Pancreas (tissue), 10 donors: ENCODE data around the gene MAGEB4. TPM values are rescaled to one million over a fixed set of nuclear protein-coding genes. Genes with fewer than 3 reads are reported as not detected.

ENCODE experiments used
- ATAC-seq, 4 donors: fragments of 200-7000 bp; cut with Tn5 transposase; one replicate each; pipeline versions ENCODE4 v1.8.0 to v1.9.1; 2020; ENCODE audit warnings: mild to moderate bottlenecking in 4 of 4, moderate library complexity in 4 of 4
- DNase-seq, 6 donors: peaks; one replicate each; pipeline ENCODE4 v3.0.0-alpha.2; 2020
- FAIRE-seq: peaks from 2 replicates; lab custom pipeline; 2012; peaks lifted over from hg19 to GRCh38; lab: Jason Lieb, UNC
- H3K27ac ChIP-seq, 4 donors: fragments of 200-600 bp; sonication (generic); 1 replicate in 3 of 4; 2 replicates in 1 of 4; pipeline versions ENCODE4 v1.5.0 to v1.8.0; 2020
- H3K27me3 ChIP-seq, 4 donors: fragments of 200-600 bp; one replicate each; pipeline ENCODE4 v1.8.0; 2021
- H3K36me3 ChIP-seq, 3 donors: fragments of 200-600 bp; sonication (generic) in 1 of 3; one replicate each; pipeline versions ENCODE4 v1.5.0 to v1.8.0; 2020 to 2021
- H3K4me1 ChIP-seq, 3 donors: fragments of 200-600 bp; one replicate each; pipeline ENCODE4 v1.8.0; 2021
- H3K4me3 ChIP-seq, 4 donors: fragments of 200-600 bp; sonication (generic) in 2 of 4; one replicate each; pipeline versions ENCODE4 v1.5.0 to v1.8.0; 2020 to 2021
- H3K9me3 ChIP-seq, 4 donors: fragments of 200-600 bp; one replicate each; pipeline ENCODE4 v1.8.0; 2021
- WGBS, 2 donors: extraction: QIAGEN DNeasy Blood & Tissue Kit; methylation state at CpG; one replicate each; pipeline ENCODE4 v1.1.7; 2013; 5-methylcytosine and 5-hydroxymethylcytosine counted together
- intact Hi-C, 3 donors: fragments of 100-400 bp; cut with DNase I; formaldehyde crosslinking; loops; one replicate each; pipeline versions ENCODE4 v1.11.1 to v1.14.2; 2022
- polyA plus RNA-seq, 2 donors: library from polyadenylated mRNA; stranded (reverse); fragments of 200-250 nt; gene quantifications; one replicate each; pipeline ENCODE4 v1.2.3, GENCODE V29; 2013
- total RNA-seq, 6 donors: library from RNA; stranded (reverse); fragmentation: NEBNext Ultra II Directional in 4 of 6; extraction: Animal tissue kit (Norgen Biotek cat#: 25700) in 4 of 6; gene quantifications; one replicate each; pipeline versions ENCODE4 v1.2.1 to v1.2.4, GENCODE V29; 2021 to 2023
- TF ChIP-seq, protein P1 (sequence below), 4 donors: fragments of 200-600 bp; sonication (generic) in 3 of 4; IDR thresholded peaks; one replicate each; pipeline versions ENCODE4 v1.5.0 to v1.8.0; 2021; ENCODE audit warnings: antibody characterized with exemption in 4 of 4
- donor health status: healthy with polysubstance abuse.
- donor health status: DM: no; HTN: no; CAD: no; lungs with moderate emphysema.
- donor health status: DM: no; HTN: no; CAD: no.
- donor health status: control.
- donor health status: control.
- donor health status: Bipolar disorder and iron deficiency.
- donor health status: DM: yes; HTN: yes; CAD: no.
- donor health status: DM: no; HTN: no; CAD: no.
- donor health status: DM: no; HTN: no; CAD: no.
- donor health status: DM: yes; HTN: yes; CAD: no.

Gene MAGEB4
- total and polyA plus RNA-seq, 8 donors, result not detected

GRCh38 chrX:30278365-30278764 lies 36.6 kb downstream of the MAGEB4 start:
- no peak for DNase-seq
- H3K4me3 ChIP-seq, result no peak overlapping the region
- no peak overlapping the region for H3K27ac ChIP-seq
- TF ChIP-seq, protein P1, sequence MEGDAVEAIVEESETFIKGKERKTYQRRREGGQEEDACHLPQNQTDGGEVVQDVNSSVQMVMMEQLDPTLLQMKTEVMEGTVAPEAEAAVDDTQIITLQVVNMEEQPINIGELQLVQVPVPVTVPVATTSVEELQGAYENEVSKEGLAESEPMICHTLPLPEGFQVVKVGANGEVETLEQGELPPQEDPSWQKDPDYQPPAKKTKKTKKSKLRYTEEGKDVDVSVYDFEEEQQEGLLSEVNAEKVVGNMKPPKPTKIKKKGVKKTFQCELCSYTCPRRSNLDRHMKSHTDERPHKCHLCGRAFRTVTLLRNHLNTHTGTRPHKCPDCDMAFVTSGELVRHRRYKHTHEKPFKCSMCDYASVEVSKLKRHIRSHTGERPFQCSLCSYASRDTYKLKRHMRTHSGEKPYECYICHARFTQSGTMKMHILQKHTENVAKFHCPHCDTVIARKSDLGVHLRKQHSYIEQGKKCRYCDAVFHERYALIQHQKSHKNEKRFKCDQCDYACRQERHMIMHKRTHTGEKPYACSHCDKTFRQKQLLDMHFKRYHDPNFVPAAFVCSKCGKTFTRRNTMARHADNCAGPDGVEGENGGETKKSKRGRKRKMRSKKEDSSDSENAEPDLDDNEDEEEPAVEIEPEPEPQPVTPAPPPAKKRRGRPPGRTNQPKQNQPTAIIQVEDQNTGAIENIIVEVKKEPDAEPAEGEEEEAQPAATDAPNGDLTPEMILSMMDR (IDR thresholded peaks at IDR 0.05), result no peak
- no peaks in the 10 kb centered on the region for H3K9me3 ChIP-seq
- FAIRE-seq, result no peak
- no peaks in the 10 kb centered on the region for H3K36me3 ChIP-seq
- H3K27me3 ChIP-seq, result peaks cover 0 to 9% (median 0%) of the 10 kb centered on the region in 4 donors
- ATAC-seq, result no peak
- intact Hi-C loops, result loop anchor here in 1 of 3 donors (10.0 kb wide), 1 partner anchor 226 kb away; no protein-coding TSS in a partner anchor
- WGBS, 2 donors, result 88 to 96% methylated on average over 1 of the region's 1 CpG
- H3K4me1 ChIP-seq, result no peaks in the 10 kb centered on the region

GRCh38 chrX:30280428-30280827 lies 38.6 kb downstream of the MAGEB4 start:
- H3K27ac ChIP-seq, result no peak overlapping the region
- no peak overlapping the region for H3K4me3 ChIP-seq
- FAIRE-seq (no peak), DNase-seq (no peak), ATAC-seq (no peak)
- intact Hi-C loops, result no loop called here
- TF ChIP-seq, protein P1 (IDR thresholded peaks at IDR 0.05), result no peak
- WGBS, 2 donors, result 93 to 96% methylated on average over 1 of the region's 1 CpG
- H3K27me3 ChIP-seq, result peaks cover 0 to 7% (median 3%) of the 10 kb centered on the region in 4 donors
- no peaks in the 10 kb centered on the region for H3K36me3 ChIP-seq
- no peaks in the 10 kb centered on the region for H3K9me3 ChIP-seq
- H3K4me1 ChIP-seq, result no peaks in the 10 kb centered on the region

DNA sequence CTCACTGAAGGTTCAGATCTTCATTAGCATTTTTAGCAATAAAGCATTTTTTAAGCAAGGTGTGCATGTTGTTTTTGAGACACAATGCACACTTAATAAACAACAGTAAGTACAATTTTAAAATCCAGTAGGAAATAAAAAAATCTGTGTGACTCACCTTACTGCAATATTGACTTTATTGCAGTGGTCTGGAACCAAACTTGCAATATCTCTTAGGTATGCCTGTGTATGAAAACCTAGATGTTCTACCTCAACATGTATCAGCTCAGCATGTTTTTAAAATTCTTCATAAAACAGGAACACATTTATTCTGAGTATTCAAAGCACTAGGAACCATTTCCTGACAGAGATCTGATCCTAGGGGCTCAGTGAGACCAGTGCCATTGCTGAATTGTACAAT lies 40.7 kb downstream of the MAGEB4 start:
- no peak for DNase-seq
- Histone ChIP-seq H3K4me1 (no peaks in the 10 kb centered on the region), H3K4me3 (no peak overlapping the region), H3K27ac (no peak overlapping the region), H3K9me3 (no peaks in the 10 kb centered on the region), H3K27me3 (peaks cover 0 to 16% (median 3%) of the 10 kb centered on the region in 4 donors), H3K36me3 (no peaks in the 10 kb centered on the region)
- no peak for FAIRE-seq
- TF ChIP-seq, protein P1 (IDR thresholded peaks at IDR 0.05), result no peak
- no peak for ATAC-seq
- intact Hi-C loops, result no loop called here

DNA sequence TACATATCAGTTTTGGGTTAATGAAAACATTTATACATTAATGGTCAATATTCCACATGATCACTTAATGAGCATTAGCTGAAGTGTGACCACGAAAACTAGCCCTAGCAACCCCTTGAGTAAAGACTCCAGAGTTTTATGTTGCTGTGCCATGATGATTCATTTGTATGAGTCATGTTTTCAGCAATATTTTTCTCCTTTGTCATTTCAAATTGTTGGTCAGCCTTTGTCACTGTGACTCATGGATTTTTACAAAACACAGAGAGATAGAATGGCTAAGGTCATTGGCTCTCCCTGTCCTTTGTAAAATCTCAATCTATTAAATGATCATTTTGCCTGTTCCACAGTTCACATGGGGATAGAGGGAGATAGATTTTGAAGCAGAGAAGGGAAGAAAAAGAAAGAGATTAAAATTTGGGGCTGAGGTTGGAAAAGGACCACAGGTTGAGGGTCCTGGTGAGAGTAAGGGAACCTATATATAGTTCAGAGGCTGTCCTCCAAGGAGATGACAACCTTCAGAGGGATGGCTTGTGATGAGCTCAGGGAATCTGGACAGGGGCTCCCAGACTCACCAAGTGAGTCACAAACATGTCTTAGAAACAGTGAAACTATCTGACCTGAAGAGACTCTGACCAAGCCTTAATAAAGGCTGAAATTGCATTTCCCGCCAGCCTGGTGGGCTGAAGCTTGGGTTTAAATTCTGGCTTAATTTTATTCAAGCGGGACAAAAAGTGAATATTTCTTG lies 41.8 kb downstream of the MAGEB4 start:
- DNase-seq, result no peak
- FAIRE-seq, result peak; percentile 41
- peaks cover 0 to 24% (median 3%) of the 10 kb centered on the region in 4 donors for H3K27me3 ChIP-seq
- H3K4me3 ChIP-seq, result no peak overlapping the region
- TF ChIP-seq, protein P1 (IDR thresholded peaks at IDR 0.05), result no peak
- no peaks in the 10 kb centered on the region for H3K9me3 ChIP-seq
- 62 to 71% methylated on average over 3 of the region's 3 CpGs for WGBS, 2 donors
- no peaks in the 10 kb centered on the region for H3K36me3 ChIP-seq
- no peak overlapping the region for H3K27ac ChIP-seq
- ATAC-seq, result peak in 3 of 4 donors; percentile 53 to 83 (median 65)
- H3K4me1 ChIP-seq, result no peaks in the 10 kb centered on the region
- intact Hi-C loops, result no loop called here

Other genes with a start within 250 kb of the MAGEB4 start
- gene MAGEB2, start 26.4 kb upstream of the MAGEB4 start, total RNA-seq, result not detected
- not detected for gene MAGEB2, start 26.4 kb upstream of the MAGEB4 start, polyA plus RNA-seq
- gene MAGEB3, start 11.3 kb upstream of the MAGEB4 start, total RNA-seq, result not detected
- gene MAGEB3, start 11.3 kb upstream of the MAGEB4 start, polyA plus RNA-seq, result not detected
- gene MAGEB1, start 5.1 kb downstream of the MAGEB4 start, total RNA-seq, result not detected
- not detected for gene MAGEB1, start 5.1 kb downstream of the MAGEB4 start, polyA plus RNA-seq
- gene NR0B1, start 67.4 kb downstream of the MAGEB4 start, total RNA-seq, result under 1 TPM; 0.13 to 0.40 (median 0.33) TPM
- 1 to 10 TPM; 2.7 to 6.9 TPM for gene NR0B1, start 67.4 kb downstream of the MAGEB4 start, polyA plus RNA-seq